Stimulated activated CD8-positive, alpha-beta memory T cell treated with anti-CD3 and anti-CD28 coated beads, Interleukin-7, amount 100 ng/mL, for 48 hours (primary cell): ENCODE results near the gene PLAGL2.

Source experiments
- DNase-seq, 2 donors: peaks; one replicate each; pipeline ENCODE4 v3.0.0-alpha.2; 2020; ENCODE audit warnings: low read depth in 1 of 2; ENCODE audit errors: extremely low read depth in 1 of 2

PLAGL2 gene

GRCh38 chr20:32231245-32231644, 23.7 kb upstream of the PLAGL2 start:
- no peak for DNase-seq

GRCh38 chr20:32230707-32231106, 23.2 kb upstream of the PLAGL2 start:
- DNase-seq: no peak

GRCh38 chr20:32229251-32229747, 21.8 kb upstream of the PLAGL2 start:
- no peak for DNase-seq

- no peak for DNase-seq
Measured at GRCh38 chr20:32227744-32228688, 20.5 kb upstream of the PLAGL2 start.

GRCh38 chr20:32227306-32227705, 19.8 kb upstream of the PLAGL2 start:
- DNase-seq: no peak

GRCh38 chr20:32226391-32226790, 18.8 kb upstream of the PLAGL2 start:
- no peak for DNase-seq

- DNase-seq: no peak
Measured at GRCh38 chr20:32224463-32224862, 16.9 kb upstream of the PLAGL2 start.

GRCh38 chr20:32218156-32218900, 10.8 kb upstream of the PLAGL2 start:
- no peak for DNase-seq

GRCh38 chr20:32216179-32217142, 8.9 kb upstream of the PLAGL2 start:
- DNase-seq: no peak

GRCh38 chr20:32215729-32216128, 8.2 kb upstream of the PLAGL2 start:
- DNase-seq: no peak

- no peak for DNase-seq
Measured at GRCh38 chr20:32215147-32215546, 7.6 kb upstream of the PLAGL2 start.

GRCh38 chr20:32213870-32214269, 6.3 kb upstream of the PLAGL2 start:
- no peak for DNase-seq

- DNase-seq: no peak
Measured at GRCh38 chr20:32209850-32210605, 2.5 kb upstream of the PLAGL2 start.

- DNase-seq: no peak
Measured at GRCh38 chr20:32208499-32209154, 1.1 kb upstream of the PLAGL2 start.

GRCh38 chr20:32206760-32207625, 550 bp downstream of the PLAGL2 start:
- no peak for DNase-seq

GRCh38 chr20:32205843-32206759, 1.4 kb downstream of the PLAGL2 start:
- DNase-seq: no peak

- DNase-seq: no peak
Measured at GRCh38 chr20:32205110-32205842, 2.3 kb downstream of the PLAGL2 start.
